HUES64 (cell line): ENCODE results near the gene SHISA4. TPM values are rescaled to one million over a fixed set of nuclear protein-coding genes. Genes with fewer than 3 reads are reported as not detected.
"Not testable (repeated sequence)": the region's sequence is repeated elsewhere in the genome, so short reads cannot be mapped to it uniquely, and the experiment has no call there.

Experiments
- H3K27ac ChIP-seq: 2 replicates; pipeline ENCODE4 v1.7.0; 2013; ENCODE audit warnings: low read depth, low read length, inconsistent platforms
- H3K27me3 ChIP-seq: 2 replicates; pipeline ENCODE4 v1.6.1; 2013; ENCODE audit warnings: mild to moderate bottlenecking, low read length; ENCODE audit not compliant: insufficient read depth
- H3K36me3 ChIP-seq: 2 replicates; pipeline ENCODE4 v1.6.1; 2013; ENCODE audit warnings: mild to moderate bottlenecking, low read length; ENCODE audit not compliant: insufficient read depth
- H3K4me1 ChIP-seq: 2 replicates; pipeline ENCODE4 v1.6.1; 2013; ENCODE audit warnings: mild to moderate bottlenecking, low read length, moderate library complexity; ENCODE audit not compliant: insufficient read depth
- H3K4me3 ChIP-seq: 2 replicates; pipeline ENCODE4 v1.5.1; 2013; ENCODE audit warnings: mild to moderate bottlenecking, low read length, moderate library complexity
- H3K9ac ChIP-seq: 2 replicates; pipeline ENCODE4 v1.6.1; 2013; ENCODE audit warnings: mild to moderate bottlenecking, low read depth, low read length
- H3K9me3 ChIP-seq: 2 replicates; pipeline ENCODE4 v1.6.1; 2013; ENCODE audit warnings: low read depth, low read length; ENCODE audit not compliant: insufficient read depth
- WGBS: fragments of 150-250, 120-280 bp; methylation state at CpG from one replicate; pipeline ENCODE4 v1.1.7; 2013; ENCODE audit warnings: missing lambda C conversion rate; 5-methylcytosine and 5-hydroxymethylcytosine counted together
- polyA plus RNA-seq, 2 experiments: library from polyadenylated mRNA; stranded (reverse); fragments of 50-300 nt; gene quantifications; one replicate each; pipeline ENCODE4 v1.2.3, GENCODE V29; 2013

The SHISA4 gene, protein sequence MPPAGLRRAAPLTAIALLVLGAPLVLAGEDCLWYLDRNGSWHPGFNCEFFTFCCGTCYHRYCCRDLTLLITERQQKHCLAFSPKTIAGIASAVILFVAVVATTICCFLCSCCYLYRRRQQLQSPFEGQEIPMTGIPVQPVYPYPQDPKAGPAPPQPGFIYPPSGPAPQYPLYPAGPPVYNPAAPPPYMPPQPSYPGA
- 3.5 TPM for polyA plus RNA-seq (2013, experiment 1 of 2)
- 8.4 TPM for polyA plus RNA-seq (2013, experiment 2 of 2)

DNA sequence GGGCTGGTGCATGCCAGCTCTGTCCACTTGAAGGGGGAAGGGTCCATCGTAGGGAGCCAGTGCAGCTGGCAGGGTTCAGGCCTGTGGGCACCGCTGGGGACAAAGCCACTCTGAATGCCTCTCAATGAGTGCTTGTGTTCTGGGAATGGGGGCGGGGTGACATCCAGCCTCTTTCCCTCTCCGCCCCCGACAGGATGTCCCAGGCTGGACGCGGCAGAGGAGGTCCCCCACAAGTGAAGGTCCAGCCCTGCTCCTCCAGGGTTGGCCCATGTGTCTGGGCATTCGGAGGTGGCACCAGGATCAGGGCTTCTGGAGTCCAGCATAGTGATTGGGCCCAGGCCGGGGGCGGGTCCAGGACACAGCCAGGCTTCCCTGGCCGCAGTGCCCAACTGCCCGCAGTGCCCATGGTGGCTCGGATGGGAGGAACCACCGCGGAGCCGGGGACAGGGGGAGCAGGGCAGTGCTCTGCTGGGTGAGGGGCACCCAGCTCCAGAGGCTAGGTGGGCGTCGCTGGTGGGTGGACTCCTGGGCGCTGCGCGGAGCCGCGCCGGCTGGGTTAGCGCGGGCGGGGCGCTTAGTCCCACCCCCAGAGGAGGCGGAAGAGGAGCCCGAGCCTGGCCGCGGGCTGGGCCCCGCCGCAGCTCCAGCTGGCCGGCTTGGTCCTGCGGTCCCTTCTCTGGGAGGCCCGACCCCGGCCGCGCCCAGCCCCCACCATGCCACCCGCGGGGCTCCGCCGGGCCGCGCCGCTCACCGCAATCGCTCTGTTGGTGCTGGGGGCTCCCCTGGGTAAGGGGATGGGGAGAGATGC lies at the start of gene SHISA4:
SHISA4 (plus strand) TSS at position 617 of the 808 bp plus-strand sequence; CDS start at position 714, 97 bp downstream.
- H3K4me3 ChIP-seq: peak within 1 kb of the TSS; percentile 73
- 2% methylated on average over 49 of the region's 49 CpGs for WGBS
- H3K9ac ChIP-seq: peak within 1 kb of the TSS; percentile 30; the same call in 1 of the 2 replicates
- peaks cover 15% of the 10 kb centered on the region for H3K27me3 ChIP-seq
- no peaks in the 10 kb centered on the region for H3K36me3 ChIP-seq
- H3K4me1 ChIP-seq: peaks cover 13% of the 10 kb centered on the region; the same call in 1 of the 2 replicates
- H3K27ac ChIP-seq: no peak within 1 kb of the TSS
- no peaks in the 10 kb centered on the region for H3K9me3 ChIP-seq

DNA sequence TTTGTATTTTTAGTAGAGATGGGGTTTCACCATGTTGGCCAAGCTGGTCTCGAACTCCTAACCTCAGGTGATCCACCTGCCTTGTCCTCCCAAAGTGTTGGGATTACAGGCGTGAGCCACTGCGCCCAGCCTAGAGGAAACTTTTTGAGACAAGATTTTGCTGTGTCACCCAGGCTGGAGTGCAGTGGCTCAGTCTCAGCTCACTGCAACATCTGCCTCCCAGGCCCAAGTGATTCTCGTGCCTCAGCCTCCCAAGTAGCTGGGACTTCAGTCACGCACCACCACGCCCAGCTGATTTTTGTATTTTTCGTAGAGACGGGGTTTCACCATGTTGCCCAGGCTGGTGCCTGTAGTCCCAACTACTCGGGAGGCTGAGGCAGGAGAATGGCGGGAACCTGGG lies 49.6 kb upstream of the SHISA4 start:
- not testable (repeated sequence) for H3K27me3 ChIP-seq, H3K4me3 ChIP-seq, H3K27ac ChIP-seq, H3K9ac ChIP-seq, H3K9me3 ChIP-seq
- 97% methylated on average over 10 of the region's 10 CpGs for WGBS
- Histone ChIP-seq H3K4me1 (peaks cover 29% of the 10 kb centered on the region), H3K36me3 (peaks cover 44% of the 10 kb centered on the region)

DNA sequence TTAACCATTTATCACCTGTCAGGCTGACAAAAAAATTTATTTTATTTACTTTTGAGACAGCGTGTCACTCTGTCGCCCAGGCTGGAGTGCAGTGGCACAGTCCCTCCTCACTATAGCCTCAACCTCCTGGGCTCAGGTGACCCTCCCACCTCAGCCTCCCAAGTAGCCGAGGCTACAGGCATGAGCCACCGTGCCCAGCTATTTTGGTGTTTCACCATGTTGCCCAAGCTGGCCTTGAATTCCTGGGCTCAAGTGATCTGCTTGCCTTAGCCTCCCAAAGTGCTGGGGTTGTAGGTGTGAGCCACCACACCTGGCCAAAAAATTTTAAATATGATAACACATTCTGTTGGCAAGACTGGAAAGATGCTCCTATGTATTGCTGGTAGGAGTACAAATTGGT lies 48.6 kb upstream of the SHISA4 start:
- no peaks in the 10 kb centered on the region for H3K9me3 ChIP-seq
- no peak overlapping the region for H3K9ac ChIP-seq
- no peak overlapping the region for H3K4me3 ChIP-seq
- H3K36me3 ChIP-seq: peaks cover 41% of the 10 kb centered on the region
- no peaks in the 10 kb centered on the region for H3K27me3 ChIP-seq
- WGBS: 94% methylated on average over 4 of the region's 4 CpGs
- no peak overlapping the region for H3K27ac ChIP-seq
- H3K4me1 ChIP-seq: peaks cover 29% of the 10 kb centered on the region

DNA sequence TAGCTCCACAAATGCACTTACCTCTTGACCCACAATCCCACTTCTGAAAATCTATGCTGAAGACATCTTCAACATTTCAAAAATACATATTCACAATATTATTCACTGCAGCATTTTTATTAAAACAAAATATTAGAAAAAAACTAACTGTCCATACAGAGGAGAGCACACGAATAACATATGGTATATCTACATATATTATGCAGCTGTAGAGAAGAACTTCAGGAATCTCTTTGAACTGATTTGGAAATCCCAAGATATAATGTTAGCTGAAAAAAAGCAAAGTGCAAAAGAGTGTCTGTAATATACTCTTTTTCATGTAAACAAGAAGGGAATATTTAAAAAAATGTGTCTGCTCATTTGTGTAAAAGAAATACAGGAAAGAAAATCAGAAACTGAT lies 48.2 kb upstream of the SHISA4 start:
- H3K9me3 ChIP-seq: no peaks in the 10 kb centered on the region
- no CpG with 5 or more reads among the region's 1 CpG for WGBS
- H3K4me1 ChIP-seq: peaks cover 29% of the 10 kb centered on the region
- H3K4me3 ChIP-seq: no peak overlapping the region
- no peak overlapping the region for H3K9ac ChIP-seq
- no peaks in the 10 kb centered on the region for H3K27me3 ChIP-seq
- H3K27ac ChIP-seq: no peak overlapping the region
- peaks cover 37% of the 10 kb centered on the region for H3K36me3 ChIP-seq

DNA sequence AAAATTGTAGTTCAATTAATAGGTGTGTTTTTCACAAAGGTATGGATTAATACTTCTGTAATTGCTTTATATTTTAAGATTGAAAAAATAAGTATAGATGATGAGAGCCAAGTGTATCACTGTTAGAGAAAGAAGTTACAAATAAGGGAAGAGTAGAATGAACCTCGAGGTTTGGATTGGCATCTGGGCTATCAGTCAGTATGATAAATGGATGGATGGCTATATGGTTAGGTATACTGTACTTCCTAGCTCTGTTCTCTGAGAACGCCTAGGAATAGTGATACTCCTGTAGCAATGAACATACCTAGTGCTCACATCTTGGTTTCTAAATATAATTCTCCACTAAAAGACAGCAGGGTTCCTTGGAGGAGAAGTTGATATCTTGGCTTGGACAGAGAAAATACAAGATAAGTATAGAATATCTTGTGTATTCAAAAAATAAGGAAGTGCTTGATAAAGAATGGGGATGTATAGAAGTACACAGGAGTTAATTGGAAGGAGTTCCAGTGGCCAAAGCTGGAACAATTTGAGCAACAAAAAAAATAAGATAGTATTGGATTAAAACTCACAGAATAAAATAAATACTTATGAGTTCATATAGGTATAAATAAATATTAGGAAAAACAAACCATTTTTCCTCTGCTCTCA lies 47.3 kb upstream of the SHISA4 start:
- peaks cover 35% of the 10 kb centered on the region for H3K36me3 ChIP-seq
- no peak overlapping the region for H3K4me3 ChIP-seq
- WGBS: 91% methylated on average over 2 of the region's 2 CpGs
- H3K27ac ChIP-seq: no peak overlapping the region
- no peak overlapping the region for H3K9ac ChIP-seq
- H3K9me3 ChIP-seq: no peaks in the 10 kb centered on the region
- peaks cover 29% of the 10 kb centered on the region for H3K4me1 ChIP-seq
- H3K27me3 ChIP-seq: no peaks in the 10 kb centered on the region

DNA sequence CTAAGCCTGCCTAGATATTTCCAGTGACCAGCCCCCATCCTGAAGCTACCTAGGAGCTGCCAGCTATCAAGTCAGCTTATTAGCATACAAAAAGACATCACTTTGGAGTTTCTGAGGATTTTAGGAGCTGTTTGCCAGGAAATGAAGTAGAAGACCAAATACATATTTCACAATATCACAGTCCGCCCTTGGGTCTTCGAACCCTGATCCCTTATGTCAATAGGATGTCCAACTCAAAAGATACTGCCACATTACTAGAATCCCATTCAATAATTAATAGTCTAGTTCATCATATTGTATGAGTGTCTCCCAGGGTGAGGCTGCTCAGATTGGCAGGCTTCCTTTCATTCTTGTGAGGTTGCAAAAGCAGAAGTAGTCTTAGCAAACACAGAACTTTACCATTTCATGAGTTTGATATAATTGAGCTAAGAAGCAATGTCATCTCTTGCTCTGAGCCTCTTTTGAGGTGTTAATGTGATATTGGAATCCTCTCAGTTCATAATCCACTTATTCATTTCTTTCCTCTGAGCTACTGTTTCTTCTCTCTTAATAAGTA lies 46.1 kb upstream of the SHISA4 start:
- Histone ChIP-seq H3K4me3 (no peak overlapping the region), H3K9ac (no peak overlapping the region), H3K4me1 (peaks cover 29% of the 10 kb centered on the region), H3K9me3 (no peaks in the 10 kb centered on the region), H3K27me3 (no peaks in the 10 kb centered on the region), H3K27ac (no peak overlapping the region), H3K36me3 (peaks cover 32% of the 10 kb centered on the region)
- 87% methylated on average over 2 of the region's 2 CpGs for WGBS

DNA sequence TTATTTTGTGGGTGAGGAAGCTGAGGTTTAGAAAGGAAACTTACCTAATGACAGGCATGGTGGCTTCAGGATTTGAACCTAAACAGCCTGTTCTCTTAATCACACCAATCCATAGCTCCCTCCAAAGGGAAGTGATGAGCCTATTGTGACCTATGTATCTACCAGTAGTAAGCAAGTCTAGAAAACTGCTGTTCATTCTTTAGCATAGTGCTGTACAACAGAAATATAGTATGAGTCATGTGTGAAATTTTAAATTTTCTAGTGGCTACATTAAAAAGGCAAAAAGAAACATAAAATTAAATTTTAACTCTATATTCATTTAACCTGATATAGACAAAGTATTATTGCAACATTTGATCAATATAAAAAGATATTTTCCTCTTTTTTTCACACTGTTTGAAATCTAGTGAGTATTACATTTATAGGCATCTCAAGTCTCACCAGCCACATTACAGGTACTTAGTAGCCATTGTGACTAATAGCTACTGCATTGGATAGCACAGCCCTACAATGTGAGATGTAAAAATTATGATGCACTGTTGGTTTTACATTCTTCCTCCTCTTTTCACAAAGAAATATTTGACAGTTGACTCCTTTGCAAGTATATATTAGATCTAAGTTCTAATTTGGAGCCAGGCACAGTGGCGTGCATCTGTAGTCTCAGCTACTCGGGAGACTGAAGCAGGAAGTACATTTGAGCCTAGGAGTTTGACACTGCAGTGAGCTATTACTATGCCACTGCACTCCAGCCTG lies 43.2 kb upstream of the SHISA4 start:
- no peak overlapping the region for H3K9ac ChIP-seq
- H3K9me3 ChIP-seq: no peaks in the 10 kb centered on the region
- peaks cover 25% of the 10 kb centered on the region for H3K4me1 ChIP-seq
- no peak overlapping the region for H3K27ac ChIP-seq
- no peak overlapping the region for H3K4me3 ChIP-seq
- peaks cover 44% of the 10 kb centered on the region for H3K36me3 ChIP-seq
- H3K27me3 ChIP-seq: no peaks in the 10 kb centered on the region
- WGBS: 93% methylated on average over 2 of the region's 2 CpGs

DNA sequence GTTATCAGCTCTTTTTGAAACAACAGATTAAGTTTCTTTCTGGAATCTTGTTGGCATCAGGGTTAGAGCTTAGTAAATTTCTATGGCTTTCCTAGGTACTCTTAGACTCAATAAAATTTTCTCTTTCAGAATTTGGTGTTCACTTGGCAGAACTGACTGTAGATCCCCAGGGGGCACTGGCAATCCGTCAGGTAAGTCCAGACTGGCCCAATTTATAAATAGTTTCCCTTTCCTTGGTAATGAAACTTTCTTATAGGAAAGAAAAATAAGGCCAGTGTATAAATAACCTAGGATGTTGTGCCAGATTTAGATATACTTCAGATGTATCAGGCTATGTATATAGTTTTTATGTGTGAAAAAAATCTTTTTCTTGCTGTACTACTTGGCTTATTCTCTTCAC lies 41.5 kb upstream of the SHISA4 start:
- Histone ChIP-seq H3K4me3 (no peak overlapping the region), H3K9me3 (no peaks in the 10 kb centered on the region), H3K36me3 (peaks cover 54% of the 10 kb centered on the region), H3K4me1 (peaks cover 9% of the 10 kb centered on the region), H3K27ac (no peak overlapping the region), H3K27me3 (no peaks in the 10 kb centered on the region), H3K9ac (no peak overlapping the region)
- 82% methylated on average over 1 of the region's 1 CpG for WGBS

DNA sequence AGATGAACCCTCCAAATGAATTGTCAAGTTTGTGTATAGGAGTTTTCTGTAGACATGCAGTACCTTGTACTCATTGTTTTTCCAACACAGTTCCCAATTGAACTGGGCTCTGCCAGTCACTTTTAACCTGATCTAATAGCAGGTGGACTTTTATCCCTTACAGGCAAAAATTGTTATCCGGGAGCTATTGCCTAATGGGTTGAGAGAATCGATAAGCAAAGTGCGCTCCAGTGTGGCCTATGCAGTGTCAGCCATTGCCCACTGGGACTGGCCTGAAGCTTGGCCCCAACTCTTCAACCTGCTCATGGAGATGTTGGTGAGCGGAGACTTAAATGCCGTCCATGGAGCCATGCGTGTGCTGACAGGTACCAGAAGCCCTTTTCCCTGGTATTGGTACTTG lies 40.5 kb upstream of the SHISA4 start:
- 96% methylated on average over 6 of the region's 6 CpGs for WGBS

DNA sequence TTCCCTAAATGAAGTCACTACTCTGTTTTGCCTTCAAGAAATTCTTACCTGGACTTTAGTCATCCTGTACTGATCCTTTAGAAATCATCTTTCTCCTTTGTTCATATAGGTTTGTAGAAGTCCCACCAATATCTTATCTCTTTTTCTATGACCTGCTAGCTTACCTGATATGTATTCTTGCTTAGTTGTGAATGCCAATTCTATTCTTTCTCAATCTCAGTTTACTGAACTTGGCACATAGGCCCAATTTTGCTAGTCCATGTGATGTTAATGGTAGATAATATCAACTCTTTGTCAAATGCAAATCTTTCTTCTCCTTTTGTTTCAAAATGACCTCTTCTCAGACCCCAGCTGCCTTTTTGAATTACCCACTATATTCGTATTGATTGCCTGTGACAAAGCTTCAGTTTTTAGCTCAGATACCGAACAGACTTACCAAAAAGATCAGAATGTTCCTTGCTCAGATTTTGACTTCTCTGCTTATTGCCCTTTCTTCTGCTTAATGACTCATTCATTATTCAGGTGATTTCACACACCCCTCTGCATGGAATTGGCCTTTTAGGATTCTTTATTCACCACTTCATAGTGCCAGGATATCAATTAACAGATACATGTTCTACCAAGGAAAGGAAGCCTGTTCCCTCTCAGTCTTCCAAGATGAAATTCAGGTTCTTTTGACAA lies 39.2 kb upstream of the SHISA4 start:
- H3K9me3 ChIP-seq: no peaks in the 10 kb centered on the region
- H3K4me1 ChIP-seq: no peaks in the 10 kb centered on the region; the same call in 1 of the 2 replicates
- no peaks in the 10 kb centered on the region for H3K27me3 ChIP-seq
- H3K9ac ChIP-seq: no peak overlapping the region
- peaks cover 78% of the 10 kb centered on the region for H3K36me3 ChIP-seq
- H3K4me3 ChIP-seq: no peak overlapping the region
- WGBS: 91% methylated on average over 2 of the region's 2 CpGs
- no peak overlapping the region for H3K27ac ChIP-seq

More for the DNA sequence above, 40.5 kb upstream of the SHISA4 start:
- Histone ChIP-seq H3K4me1 (no peaks in the 10 kb centered on the region; the same call in 1 of the 2 replicates), H3K27ac (no peak overlapping the region), H3K27me3 (no peaks in the 10 kb centered on the region), H3K36me3 (peaks cover 65% of the 10 kb centered on the region), H3K9me3 (no peaks in the 10 kb centered on the region), H3K9ac (no peak overlapping the region), H3K4me3 (no peak overlapping the region)
